ENCODE measurements around the gene NPAS3. TPM values are rescaled to one million over a fixed set of nuclear protein-coding genes. Genes with fewer than 3 reads are reported as not detected.

NPAS3 gene
- total RNA-seq, 1 donor from 2014 or later = not detected

DNA sequence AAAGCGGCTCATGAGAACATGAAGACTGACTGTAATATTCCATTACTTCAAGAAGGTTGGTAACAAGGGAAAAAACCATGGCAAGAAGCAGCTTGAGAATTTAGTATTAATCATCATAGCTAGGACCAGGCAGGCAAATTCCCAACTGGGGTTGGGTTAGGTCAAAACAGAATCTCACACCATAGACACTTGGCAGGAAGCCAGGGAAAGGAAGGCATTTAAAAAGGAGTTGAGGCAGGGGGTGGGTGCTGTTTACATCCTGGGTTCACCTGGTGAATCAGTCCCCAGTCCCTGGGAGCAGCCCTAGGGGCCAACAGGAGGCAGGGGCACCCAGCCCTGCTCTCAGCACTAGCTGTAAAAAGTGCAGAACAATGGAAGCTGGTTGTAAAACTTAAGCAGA is 903.6 kb downstream of the NPAS3 start:
- H3K79me2 ChIP-seq (ENCODE audit: low read depth) = no peaks in the 10 kb centered on the region
- peaks cover 5% of the 10 kb centered on the region for H3K4me1 ChIP-seq
- no peaks in the 10 kb centered on the region for H3K36me3 ChIP-seq
- no peaks in the 10 kb centered on the region for H3K27me3 Mint-ChIP-seq (ENCODE audit: insufficient read depth, low read depth)
- H3K27ac Mint-ChIP-seq = no peak overlapping the region
- no peak overlapping the region for H2AFZ ChIP-seq (replicated peaks)
- H3K4me1 Mint-ChIP-seq = peaks cover 5% of the 10 kb centered on the region
- TF ChIP-seq, protein P1, sequence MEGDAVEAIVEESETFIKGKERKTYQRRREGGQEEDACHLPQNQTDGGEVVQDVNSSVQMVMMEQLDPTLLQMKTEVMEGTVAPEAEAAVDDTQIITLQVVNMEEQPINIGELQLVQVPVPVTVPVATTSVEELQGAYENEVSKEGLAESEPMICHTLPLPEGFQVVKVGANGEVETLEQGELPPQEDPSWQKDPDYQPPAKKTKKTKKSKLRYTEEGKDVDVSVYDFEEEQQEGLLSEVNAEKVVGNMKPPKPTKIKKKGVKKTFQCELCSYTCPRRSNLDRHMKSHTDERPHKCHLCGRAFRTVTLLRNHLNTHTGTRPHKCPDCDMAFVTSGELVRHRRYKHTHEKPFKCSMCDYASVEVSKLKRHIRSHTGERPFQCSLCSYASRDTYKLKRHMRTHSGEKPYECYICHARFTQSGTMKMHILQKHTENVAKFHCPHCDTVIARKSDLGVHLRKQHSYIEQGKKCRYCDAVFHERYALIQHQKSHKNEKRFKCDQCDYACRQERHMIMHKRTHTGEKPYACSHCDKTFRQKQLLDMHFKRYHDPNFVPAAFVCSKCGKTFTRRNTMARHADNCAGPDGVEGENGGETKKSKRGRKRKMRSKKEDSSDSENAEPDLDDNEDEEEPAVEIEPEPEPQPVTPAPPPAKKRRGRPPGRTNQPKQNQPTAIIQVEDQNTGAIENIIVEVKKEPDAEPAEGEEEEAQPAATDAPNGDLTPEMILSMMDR (IDR thresholded peaks at IDR 0.05) = no peak
- TF ChIP-seq EZH2 (IDR thresholded peaks at IDR 0.05) (no peak), EZH2phosphoT487 (IDR thresholded peaks at IDR 0.05) (no peak)
- H3K4me3 Mint-ChIP-seq = no peak overlapping the region
- no peaks in the 10 kb centered on the region for H3K27me3 ChIP-seq
- no peak for DNase-seq (ENCODE audit: low spot score)
- no peak overlapping the region for H3K9ac ChIP-seq
- no peaks in the 10 kb centered on the region for H3K9me3 Mint-ChIP-seq
- no peaks in the 10 kb centered on the region for H3K36me3 Mint-ChIP-seq
- H3F3A ChIP-seq (ENCODE audit: low read depth) = no peaks in the 10 kb centered on the region
- no peaks in the 10 kb centered on the region for H3K9me3 ChIP-seq (ENCODE audit: low read depth)
- no peak overlapping the region for H3K27ac ChIP-seq
- H3K4me3 ChIP-seq = no peak overlapping the region
- no peak overlapping the region for H3K4me2 ChIP-seq
- no peaks in the 10 kb centered on the region for H4K20me1 ChIP-seq (ENCODE audit: low read depth)

DNA sequence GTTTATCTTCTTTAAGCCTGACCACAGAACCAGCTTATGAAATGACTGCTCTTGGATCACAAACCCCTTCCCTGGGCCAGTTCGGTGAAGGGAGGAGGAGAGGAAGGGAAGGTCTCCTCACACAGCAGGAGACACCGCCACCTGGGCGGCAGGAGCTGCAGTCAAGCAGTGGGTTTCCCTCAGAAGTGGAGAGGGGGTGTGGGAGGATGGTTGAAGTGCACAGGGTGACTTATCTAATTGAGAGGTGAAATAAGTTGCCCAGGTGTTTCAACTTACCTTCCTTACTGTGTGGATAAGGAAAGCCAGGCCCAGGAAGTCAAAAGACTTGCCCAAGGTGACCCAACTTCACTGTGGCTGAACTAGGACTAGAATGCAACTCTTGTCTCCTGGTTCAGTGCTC is 905.4 kb downstream of the NPAS3 start:
- no peaks in the 10 kb centered on the region for H3K9me3 ChIP-seq (ENCODE audit: low read depth)
- Mint-ChIP-seq H3K36me3 (no peaks in the 10 kb centered on the region), H3K27ac (no peak overlapping the region), H3K4me1 (peaks cover 5% of the 10 kb centered on the region), H3K4me3 (no peak overlapping the region), H3K27me3 (ENCODE audit: insufficient read depth, low read depth) (no peaks in the 10 kb centered on the region), H3K9me3 (no peaks in the 10 kb centered on the region)
- DNase-seq (ENCODE audit: low spot score) = no peak
- no peaks in the 10 kb centered on the region for H3K36me3 ChIP-seq
- H2AFZ ChIP-seq (replicated peaks) = no peak overlapping the region
- peaks cover 9% of the 10 kb centered on the region for H3K4me1 ChIP-seq
- no peak overlapping the region for H3K9ac ChIP-seq
- H3F3A ChIP-seq (ENCODE audit: low read depth) = peaks cover 7% of the 10 kb centered on the region
- H3K4me3 ChIP-seq = no peak overlapping the region
- no peaks in the 10 kb centered on the region for H3K79me2 ChIP-seq (ENCODE audit: low read depth)
- H3K27me3 ChIP-seq = no peaks in the 10 kb centered on the region
- no peaks in the 10 kb centered on the region for H4K20me1 ChIP-seq (ENCODE audit: low read depth)
- H3K27ac ChIP-seq = no peak overlapping the region
- H3K4me2 ChIP-seq = no peak overlapping the region
- TF ChIP-seq, protein P1 (IDR thresholded peaks at IDR 0.05) = no peak
- TF ChIP-seq EZH2 (IDR thresholded peaks at IDR 0.05) = no peak
- no peak for TF ChIP-seq EZH2phosphoT487 (IDR thresholded peaks at IDR 0.05)

DNA sequence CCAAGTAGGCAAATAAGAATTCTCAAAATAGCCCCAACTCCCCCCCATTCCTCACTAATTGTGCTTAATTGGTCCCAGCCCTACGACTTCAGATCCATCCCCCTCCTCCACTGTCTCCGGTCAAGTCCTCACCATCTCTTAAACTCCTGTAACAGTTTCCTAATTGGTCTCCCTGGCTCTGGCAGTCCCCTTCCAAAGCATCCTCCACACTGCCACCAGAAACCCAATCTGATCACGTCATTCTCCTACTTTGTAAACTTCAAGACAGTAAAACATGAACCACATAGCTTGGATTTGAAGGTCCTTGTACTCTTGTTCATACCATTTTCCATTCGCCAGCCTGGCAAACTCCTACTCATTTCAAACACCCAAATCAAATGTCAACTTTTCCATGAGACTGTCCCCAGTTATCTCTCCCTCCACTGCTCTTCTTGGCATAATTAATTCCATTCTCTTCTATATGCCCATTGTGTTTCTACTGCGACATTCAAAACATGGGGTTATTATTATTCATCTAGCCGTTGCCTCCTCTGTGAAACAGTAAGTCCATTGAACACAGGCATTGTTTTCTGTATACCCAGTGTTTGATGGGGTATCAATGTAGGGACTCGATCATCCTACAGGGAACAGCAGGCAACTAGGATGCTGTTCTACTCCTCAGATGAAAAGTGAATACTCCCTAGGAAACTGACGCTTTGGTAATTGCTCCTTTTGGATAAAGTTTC is 907.6 kb downstream of the NPAS3 start:
- no peaks in the 10 kb centered on the region for H3K27me3 ChIP-seq
- peaks cover 14% of the 10 kb centered on the region for H3K4me1 ChIP-seq
- no peaks in the 10 kb centered on the region for H3K36me3 ChIP-seq
- no peak overlapping the region for H3K9ac ChIP-seq
- H3F3A ChIP-seq (ENCODE audit: low read depth) = peaks cover 12% of the 10 kb centered on the region
- H3K27me3 Mint-ChIP-seq (ENCODE audit: insufficient read depth, low read depth) = no peaks in the 10 kb centered on the region
- H3K4me2 ChIP-seq = no peak overlapping the region
- no peak for DNase-seq (ENCODE audit: low spot score)
- no peak overlapping the region for H3K27ac ChIP-seq
- H2AFZ ChIP-seq (replicated peaks) = no peak overlapping the region
- no peak overlapping the region for H3K27ac Mint-ChIP-seq
- peaks cover 17% of the 10 kb centered on the region for H3K4me1 Mint-ChIP-seq
- H3K36me3 Mint-ChIP-seq = no peaks in the 10 kb centered on the region
- H3K4me3 Mint-ChIP-seq = no peak overlapping the region
- H3K79me2 ChIP-seq (ENCODE audit: low read depth) = no peaks in the 10 kb centered on the region
- no peaks in the 10 kb centered on the region for H4K20me1 ChIP-seq (ENCODE audit: low read depth)
- H3K9me3 ChIP-seq (ENCODE audit: low read depth) = no peaks in the 10 kb centered on the region
- TF ChIP-seq, protein P1 (IDR thresholded peaks at IDR 0.05) = no peak
- TF ChIP-seq EZH2 (IDR thresholded peaks at IDR 0.05) (no peak), EZH2phosphoT487 (IDR thresholded peaks at IDR 0.05) (no peak)
- H3K9me3 Mint-ChIP-seq = no peaks in the 10 kb centered on the region
- no peak overlapping the region for H3K4me3 ChIP-seq
